NCI-H2081 (cell line): ENCODE data around the gene RTP1.
"Not testable (repeated sequence)": the region's sequence is repeated elsewhere in the genome, so short reads cannot be mapped to it uniquely, and the experiment has no call there.

Experiments
- DNase-seq, 2 experiments: peaks; one replicate each; lab custom pipeline; 2025; lab: John Stamatoyannopoulos, UW

The RTP1 gene

DNA sequence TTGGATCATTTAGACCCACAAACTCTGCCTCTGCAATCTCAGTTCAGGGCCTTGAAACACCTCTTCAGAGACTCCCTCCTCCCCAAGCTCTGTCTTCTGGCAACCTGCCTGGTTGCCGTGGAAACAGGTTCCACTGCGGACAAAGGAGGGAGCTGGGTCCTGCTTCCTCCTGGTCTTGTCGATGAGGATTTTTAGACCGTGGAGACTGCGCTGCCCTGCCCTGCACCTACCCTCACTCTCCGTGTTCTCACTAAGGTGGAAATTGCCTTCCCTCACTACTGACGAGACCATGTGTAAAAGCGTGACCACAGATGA, at the start of gene RTP1:
RTP1 (plus strand) TSS at position 152 of the 315 bp plus-strand sequence; CDS start at position 182, 30 bp downstream.
- DNase-seq, result no peak

GRCh38 chr3:187150186-187150585, 47.1 kb upstream of the RTP1 start:
- no peak for DNase-seq

GRCh38 chr3:187150599-187150998, 46.7 kb upstream of the RTP1 start:
- DNase-seq, result no peak

DNA sequence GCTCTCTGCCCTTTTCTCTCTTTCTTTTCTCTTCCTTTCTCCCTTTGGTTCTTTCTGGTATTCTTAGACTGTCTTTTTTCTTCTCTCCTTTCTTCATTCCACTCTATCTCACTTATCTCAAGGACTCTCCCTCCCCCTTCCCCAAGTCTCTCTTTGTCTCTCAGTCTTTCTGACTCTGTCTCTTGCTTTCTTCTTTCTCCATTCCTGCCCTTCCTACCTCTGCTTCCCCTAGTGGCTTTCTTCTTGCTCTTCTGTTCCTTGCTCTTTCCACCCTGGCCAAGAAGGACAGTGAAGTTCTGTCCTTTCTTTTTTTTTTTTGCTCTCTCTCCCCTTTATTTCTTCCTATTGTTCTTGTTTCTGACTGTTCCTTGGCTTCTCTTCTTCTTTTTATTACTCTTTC, 35.7 kb upstream of the RTP1 start:
- DNase-seq, result no peak

- no peak for DNase-seq
Measured at GRCh38 chr3:187162265-187162953, 34.9 kb upstream of the RTP1 start.

DNA sequence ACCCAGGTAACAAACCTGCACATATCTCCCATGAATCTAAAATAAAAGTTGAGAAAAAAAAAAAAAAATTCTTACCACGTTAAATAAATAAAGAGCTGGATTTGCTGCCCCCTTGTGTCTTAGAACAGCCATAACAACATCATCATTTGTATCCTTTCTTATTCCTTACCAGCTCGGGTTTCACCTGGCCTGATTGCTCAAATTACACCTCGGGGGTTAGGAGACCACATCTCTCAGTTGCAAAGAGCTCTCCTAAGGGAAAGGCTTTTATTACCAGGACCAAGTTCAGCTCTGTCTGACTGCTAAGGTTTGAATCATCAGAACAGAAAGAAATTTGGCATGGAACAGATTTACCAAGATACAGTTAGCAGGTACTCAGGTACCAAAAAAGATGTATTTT, 32.1 kb upstream of the RTP1 start:
- peak; percentile 49 to 64 for DNase-seq

- no peak for DNase-seq
Measured at GRCh38 chr3:187166750-187167149, 30.5 kb upstream of the RTP1 start.

GRCh38 chr3:187167777-187168176, 29.5 kb upstream of the RTP1 start:
- no peak for DNase-seq

DNA sequence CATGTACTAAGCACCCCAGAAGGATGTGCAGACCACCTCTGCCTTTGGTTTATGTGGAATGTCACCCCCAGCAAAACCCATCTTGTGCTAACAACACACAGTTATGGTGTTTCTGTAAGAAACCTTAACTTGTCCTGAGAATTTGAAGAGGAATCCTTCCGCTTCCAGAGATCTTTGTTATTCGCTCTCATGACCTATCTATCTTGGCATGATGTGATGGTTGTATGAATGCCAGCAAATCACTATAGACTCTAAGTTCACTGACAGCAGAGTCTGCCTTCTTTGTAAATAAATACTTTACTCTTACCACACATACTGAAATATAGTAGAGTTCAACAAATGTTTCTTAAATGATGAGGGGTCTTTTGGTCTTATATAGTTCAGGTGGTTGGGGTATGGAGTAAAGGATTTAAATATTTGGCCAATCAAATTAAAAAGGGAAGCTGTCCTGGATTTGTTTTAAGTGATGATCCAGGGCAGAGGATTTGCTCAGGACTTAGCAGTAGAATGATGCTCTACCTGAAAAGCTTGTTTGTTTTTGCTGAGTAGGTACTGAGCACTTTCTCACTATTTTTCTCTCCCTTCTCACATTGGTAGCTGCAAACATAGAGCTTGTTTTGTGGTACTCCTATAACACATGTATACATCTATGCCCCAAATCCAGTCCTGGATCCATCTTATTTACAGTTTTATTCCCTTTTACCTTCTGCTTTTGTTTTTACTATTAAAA, 27.9 kb upstream of the RTP1 start:
- no peak for DNase-seq

DNA sequence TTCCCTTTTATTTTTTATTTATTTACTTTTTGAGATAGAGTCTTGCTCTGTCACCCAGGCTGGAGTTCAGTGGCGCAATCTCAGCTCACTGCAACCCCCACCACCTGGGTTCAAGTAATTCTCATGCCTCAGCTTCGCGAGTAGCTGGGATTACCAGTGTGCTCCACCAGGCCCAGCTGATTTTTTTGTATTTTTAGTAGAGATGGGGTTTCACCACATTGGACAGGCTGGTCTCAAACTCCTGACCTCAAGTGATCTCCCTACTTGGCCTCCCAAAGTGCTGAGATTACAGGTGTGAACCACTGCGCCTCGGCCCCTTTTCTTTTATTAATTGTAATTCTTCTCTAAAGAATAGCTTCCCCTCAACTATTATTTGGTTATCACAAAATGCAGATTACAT, 26.4 kb upstream of the RTP1 start:
- not testable (repeated sequence) for DNase-seq

DNA sequence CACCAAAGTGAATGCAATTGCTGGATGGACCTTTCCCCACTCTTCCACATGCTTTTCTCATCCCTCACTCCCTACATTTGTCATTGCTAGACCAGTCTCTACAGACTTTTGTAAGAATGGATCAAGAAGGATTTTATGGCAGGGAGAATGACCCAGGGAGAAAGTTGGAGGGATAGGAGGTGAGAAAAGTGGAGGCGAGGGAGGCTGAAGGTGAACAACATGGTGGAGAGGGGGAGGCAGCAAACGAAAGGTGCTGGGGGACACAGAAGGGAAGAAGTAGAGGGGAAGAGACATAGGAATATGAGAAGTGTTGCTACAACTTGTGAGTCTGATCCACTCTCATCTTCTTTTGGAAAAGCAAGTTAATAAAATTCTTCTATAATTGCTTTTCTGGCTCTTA, 24.4 kb upstream of the RTP1 start:
- no peak for DNase-seq

DNA sequence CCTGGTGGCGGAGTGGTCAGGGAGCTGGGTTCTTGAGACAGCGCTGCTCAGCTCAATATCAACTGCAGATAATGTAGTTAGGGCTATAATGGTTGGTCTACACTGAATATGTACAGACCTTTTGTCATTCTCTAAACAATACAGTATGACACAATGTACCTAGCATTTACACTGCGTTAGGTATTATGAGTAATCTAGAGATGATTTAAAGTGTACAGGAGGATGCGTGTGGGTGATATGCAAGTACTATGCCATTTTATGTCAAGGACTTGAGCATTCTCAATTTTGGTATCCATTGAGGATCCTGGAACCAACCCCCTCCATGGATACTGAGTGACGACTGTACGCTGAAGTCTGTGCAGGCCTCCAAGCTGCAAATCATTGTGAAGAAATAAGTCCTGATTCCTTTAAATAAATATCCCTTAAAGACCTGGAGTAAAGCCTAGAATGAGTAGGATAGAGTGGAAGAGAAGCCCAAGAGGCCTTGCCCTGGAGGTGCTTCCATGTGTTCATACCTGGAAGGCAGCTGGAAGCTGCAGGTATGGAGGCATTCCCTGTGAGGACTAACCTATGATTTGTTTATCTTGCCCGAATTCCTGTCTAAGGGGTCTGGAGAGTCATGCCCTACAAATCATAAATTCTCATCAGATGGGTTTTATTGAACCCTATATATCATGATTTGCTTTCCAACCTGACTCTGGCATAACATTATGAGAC, 15.7 kb upstream of the RTP1 start:
- no peak for DNase-seq

GRCh38 chr3:187183210-187183862, 13.9 kb upstream of the RTP1 start:
- DNase-seq, result no peak

DNA sequence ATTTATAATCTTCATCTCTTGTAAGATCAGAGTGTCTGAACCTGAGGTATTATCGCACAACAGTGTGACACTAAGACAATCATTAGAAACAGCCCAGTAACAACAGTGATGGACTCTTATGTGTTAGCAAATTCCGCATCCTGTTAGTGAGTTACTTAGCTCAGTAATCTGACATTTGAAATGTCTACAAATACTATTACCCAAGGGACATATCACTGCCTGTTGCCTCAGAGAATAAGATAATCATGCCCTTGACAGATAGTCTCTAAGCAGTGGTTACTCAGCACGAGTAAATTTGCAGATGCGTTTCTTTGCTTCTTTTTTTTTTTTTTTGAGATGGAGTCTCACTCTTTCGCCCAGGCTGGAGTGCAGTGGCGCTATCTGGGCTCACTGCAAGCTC, 13.4 kb upstream of the RTP1 start:
- DNase-seq, result no peak

DNA sequence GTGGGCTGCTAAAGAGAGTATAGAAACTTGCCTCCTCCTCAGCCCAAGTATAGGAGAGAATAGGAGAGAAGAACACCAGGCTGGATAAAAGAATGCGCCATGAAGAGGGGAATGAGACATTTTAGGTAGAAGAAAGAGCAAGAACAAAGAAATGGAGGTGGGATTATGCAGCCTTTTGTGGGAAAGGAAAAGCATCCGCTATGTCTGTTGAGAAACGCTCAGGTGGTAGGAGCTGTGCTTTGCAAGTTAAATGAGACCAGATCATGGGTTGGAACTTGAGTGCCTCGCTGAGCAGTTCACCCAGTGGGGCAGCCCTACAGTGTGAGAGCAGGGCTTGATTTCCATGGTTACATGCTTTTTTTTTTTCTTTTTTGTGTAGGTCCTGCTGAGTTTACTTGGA, 11.5 kb upstream of the RTP1 start:
- no peak for DNase-seq

- no peak for DNase-seq
Measured at GRCh38 chr3:187186375-187186774, 10.9 kb upstream of the RTP1 start.

DNA sequence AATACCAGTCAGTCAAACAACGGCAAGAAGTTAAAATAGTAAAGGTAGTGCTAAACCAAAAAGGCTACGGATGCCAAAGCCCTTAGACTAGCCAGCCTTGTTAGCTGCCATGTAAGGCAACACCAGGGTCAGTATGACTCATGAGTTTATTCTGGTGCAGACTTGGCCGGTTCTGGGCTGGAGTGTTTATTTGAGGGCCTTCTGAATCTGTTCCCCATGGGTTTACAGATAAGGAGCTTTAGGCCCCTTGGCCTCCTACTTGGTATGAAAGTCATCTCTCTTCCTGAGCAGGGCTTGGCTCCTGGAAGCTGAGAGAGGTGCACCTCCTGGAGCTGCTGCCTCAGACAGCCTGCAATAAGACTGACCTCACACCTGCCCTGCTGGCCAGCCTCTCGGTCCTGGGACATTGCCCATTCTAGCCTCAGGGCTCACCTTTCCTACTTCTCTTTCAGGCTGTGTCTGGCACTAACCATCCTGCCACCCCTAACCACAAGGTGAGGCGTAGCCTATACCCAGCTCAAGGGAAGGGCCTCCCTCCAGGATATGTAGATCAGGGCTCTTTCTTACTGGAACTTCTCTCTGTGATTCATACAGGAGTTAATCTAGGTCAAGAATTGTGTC, 10.4 kb upstream of the RTP1 start:
- DNase-seq, result no peak

- no peak for DNase-seq
Measured at GRCh38 chr3:187188931-187189330, 8.4 kb upstream of the RTP1 start.

DNA sequence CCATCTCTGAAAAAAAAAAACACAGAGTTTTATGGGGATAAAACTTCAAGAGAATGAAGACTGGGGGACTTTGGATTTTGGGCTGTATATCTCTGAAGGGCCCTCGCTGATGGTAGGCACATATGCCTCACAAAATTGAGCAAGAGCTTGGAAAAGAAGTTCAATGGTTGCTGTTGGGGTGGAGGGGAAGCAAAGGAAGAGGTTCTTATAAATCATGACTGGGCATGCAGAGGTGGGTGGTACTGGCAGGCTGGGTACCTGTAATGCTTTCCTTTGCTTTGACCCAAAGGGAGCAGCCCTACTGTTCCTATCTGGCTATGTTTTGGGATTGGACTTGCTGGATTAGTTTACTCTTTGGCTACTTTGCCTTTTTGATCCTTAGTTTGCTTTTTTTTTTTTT, 6.0 kb upstream of the RTP1 start:
- DNase-seq, result no peak

DNA sequence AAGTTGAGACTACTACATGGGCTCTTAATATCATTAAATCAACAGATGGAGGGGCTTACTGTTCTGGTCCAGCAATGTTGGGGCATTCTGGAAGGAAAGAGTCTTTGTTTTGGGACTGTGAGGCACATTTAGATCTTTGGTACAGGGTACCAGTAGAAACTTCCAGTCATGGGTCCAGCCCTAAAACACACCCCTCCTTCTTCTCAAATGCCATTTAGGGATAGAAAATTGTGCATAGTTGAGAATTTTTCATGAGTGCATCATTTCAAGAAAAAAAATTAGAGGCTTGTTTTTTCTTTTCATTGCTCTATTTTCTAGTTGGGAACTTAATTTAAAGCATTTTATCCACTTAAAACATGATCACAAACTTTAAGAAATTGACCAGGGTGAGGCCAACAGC, 4.1 kb upstream of the RTP1 start:
- DNase-seq, result no peak

- DNase-seq, result no peak
Measured at GRCh38 chr3:187196573-187197334, 532 bp upstream of the RTP1 start.

GRCh38 chr3:187198490-187198889, 1.2 kb downstream of the RTP1 start:
- no peak for DNase-seq
